GM21786 (cell line): Measurements from ENCODE around the gene BICDL2.

Experiments used
- ATAC-seq: cut with Tn5 transposase; IDR thresholded peaks from one replicate; pipeline ENCODE4 v1.9.1; 2021; ENCODE audit not compliant: unreplicated experiment

Gene BICDL2

DNA sequence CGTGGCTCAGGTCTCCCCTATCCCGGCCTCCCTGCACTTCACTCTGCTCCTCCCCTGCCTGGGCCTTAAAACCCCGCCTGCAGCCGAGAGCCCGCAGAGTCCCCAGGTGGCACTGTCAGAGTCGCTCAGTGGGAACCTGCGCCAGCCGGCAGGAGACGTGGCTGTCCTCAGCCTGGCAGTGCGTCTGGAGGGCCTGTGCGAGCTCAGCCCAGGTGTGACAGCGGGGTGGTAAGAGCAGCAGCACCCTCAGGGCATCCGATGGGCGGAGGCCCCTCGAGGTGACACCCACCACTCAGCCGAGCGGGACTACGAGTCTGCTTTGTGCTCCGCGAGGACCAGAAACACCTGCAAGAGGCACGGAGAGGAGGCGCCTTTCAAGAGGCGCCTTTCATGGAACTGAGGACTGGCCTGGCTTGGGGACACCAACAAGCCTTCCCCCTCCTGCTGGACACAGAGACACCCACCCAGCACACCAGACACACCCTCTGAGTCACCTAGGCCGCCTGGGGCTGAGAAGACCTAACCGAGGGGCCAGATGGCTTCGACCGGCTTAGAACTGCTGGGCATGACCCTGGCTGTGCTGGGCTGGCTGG lies 23.8 kb downstream of the BICDL2 start, which contains the start of gene CLDN9:
CLDN9 (plus strand) TSS at position 96 of the 593 bp plus-strand sequence; CDS start at position 536, 440 bp downstream.
- ATAC-seq = no peak

DNA sequence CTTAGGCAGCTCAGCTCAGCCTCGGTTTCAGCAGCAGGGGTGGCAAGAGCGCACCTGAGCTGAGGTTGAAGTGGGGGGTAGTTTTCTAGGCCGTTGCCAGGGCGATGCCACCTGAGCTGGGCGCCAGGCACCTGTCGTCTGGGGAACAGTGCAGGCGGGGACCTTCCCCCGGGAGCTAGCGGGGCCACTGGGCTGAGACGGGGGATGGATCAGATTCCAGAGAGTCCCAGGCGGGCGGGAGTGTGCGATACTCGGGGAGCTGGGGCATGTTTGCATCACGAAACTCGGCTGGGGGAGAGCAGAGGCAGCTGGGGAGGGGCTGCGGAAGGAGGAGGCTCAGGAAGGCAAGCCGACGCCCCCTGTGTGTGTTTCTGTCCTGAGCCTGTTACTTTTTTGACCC lies 24.5 kb downstream of the BICDL2 start:
- no peak for ATAC-seq

DNA sequence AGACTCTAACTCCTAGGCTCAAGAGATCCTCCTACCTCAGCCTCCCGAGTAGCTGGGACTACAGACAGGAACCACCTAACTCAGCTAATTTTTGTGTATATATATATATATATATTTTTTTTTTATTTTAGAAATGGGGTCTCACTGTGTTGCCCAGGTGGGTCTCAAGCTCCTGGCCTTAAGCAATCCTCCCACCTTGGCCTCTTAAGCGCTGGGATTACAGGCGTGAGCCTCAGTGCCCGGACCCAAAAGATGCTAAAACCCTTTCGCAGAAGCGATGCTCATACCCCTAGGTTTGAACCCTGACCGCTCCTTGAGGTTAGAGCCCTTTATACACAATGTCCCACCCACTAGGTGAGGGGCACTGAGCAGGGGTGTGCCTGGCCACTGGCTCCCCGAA lies 26.2 kb downstream of the BICDL2 start:
- ATAC-seq = no peak

DNA sequence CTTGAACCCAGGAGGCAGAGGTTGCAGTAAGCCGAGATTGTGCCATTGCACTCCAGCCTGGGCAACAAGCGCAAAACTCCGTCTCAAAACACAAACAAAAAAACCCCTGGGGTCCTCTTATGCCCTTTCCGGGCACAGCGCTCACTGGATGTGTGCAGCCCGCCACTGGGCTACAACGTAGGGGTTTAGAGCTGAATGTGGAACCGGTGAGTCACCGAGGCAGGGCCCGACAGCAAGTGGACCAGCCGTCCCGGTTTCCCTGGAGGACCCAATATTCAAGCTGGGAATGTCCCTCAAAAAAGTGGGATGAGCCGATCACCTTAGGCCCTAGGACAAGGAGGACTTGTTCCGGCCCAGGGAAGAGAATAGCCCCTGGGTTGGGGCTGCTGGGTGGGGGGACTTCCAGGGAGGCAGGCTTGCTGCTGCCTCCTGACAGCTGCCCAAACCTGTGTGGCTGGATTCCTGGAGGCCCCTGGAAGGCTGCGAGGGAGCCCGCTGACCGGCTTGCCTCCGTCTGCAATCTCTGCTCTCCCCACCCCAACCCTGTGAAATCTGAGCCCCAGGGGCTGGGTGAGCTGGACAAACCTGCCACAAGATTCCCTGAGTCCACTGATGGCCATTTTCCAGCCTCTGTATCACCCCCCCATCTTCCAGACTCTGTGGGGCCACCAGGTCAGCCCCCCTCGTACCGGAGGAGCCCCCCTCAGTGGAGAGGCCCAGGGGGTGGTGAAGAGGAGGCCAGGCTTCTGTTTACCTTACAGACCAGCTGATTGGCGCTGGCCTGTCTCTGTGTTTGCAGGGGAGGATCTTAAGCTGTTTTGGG lies 27.0 kb downstream of the BICDL2 start:
- ATAC-seq = no peak

DNA sequence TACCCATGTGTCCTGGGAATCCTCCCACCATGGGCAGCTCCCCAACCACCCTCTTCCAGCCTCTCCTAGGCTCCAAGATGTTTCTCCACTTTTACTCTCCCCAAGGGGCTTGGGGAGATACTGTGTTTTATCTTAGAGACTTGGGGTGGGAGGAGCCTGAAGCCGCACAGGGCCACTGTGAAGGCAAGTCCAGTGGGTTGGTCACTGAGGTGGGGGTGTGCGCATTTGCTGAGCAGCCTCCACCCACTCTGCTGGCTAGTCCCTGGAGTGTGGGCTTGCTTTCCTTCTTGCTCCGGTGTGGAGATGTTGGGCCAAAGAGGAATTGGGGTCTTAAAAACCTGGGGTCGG lies 28.1 kb downstream of the BICDL2 start:
- no peak for ATAC-seq

DNA sequence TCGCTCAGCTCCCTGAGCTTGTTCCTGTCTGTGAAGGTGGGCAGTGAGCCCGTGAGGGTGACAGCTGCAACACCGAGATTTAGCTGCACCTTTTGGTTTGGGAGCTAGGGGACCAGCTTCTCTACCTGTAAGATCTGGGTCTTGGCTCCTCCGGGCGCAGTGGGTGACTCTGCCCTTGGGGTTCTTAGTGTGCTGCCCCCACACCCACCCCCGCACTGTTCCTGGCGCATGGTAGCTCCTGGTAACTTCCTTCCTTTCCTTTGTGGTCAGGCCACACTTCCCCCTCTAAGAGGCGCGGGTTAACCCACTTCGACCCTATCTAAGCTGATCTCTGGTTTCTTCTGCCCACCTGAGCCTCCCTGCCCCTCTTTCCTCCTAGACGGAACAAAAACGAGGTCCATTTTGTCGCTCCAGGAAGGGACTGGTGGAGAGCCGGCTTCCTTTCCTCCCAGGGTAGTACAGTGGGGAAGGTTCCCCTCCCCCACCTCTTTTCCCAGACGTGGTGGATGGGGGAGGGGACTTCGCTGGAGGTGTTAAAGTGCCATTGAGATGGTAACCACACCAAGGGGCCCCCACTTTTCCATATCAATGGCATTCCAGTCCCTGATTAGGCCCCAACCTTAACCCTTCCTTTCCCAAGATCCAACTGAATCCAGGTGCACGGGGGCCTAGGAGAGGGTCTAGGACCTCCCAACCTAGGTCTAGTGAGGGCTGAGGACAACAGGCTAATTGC lies 28.6 kb downstream of the BICDL2 start:
- no peak for ATAC-seq

DNA sequence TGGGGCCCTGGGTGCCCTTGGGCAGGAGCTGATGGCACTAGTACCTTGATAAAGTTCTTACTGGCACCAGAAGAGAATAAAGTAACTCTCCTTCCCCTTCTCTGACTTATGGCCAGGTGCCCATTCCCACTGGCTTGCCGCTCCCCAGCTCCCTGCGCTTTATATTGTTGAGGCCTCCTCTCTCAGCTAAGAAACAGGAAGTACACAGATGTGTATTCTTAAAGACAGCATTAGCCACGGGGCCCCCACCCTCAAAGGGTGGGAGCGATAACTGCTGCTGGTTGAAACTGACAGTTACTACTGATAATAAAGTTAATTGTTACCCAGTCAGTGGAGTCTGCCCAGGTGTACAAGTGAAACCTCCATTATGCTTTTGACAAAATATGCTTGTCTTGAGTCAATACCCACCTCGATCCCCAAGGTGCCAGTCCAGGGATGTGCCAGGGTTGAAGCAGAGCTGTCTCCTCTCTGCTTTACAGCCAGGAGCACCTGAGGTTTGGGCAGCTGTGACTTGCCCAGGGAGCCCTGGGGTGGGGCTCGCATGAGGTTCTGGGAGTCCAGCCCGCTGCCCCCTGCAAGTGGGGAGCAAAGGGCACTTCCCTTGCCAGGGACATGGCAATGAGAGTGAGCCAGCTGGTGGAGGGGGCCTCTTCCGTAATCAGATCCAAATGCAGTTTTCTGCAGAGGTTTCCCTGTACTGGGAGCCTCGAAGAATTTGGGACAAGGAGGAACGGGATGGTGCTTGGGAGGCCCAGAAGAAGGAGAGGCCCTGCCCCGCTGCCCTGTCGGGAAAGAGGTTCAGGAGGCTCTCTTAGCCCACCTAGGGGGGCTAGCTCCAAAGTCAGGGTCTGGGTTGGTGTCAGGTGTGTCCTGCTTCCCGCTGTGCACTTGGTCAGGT lies 29.4 kb downstream of the BICDL2 start:
- no peak for ATAC-seq

DNA sequence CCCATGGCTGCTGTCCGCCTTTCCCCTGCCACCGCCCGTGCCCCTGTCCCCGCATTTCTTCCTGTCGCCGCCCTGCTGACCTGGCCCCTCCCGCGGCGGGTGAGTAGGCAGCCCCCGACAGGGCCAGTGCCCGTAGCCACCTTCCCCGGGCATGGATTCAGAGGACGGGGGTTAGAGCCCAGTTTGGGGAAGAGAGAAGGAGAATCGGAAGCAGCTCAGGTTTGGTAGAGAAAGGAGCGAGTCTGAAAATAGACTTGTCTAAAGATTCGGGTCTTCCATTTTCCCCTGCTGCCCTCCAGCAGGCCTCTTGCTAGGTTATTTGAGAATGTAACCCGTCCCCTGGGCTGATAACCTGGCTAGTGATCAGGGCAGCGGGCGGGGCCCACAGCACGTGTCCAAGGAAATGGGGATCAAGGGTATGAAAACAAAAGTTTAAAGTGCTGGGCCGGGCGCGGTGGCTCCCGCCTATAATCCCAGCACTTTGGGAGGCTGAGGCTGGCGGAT lies 31.9 kb downstream of the BICDL2 start:
- ATAC-seq = no peak

DNA sequence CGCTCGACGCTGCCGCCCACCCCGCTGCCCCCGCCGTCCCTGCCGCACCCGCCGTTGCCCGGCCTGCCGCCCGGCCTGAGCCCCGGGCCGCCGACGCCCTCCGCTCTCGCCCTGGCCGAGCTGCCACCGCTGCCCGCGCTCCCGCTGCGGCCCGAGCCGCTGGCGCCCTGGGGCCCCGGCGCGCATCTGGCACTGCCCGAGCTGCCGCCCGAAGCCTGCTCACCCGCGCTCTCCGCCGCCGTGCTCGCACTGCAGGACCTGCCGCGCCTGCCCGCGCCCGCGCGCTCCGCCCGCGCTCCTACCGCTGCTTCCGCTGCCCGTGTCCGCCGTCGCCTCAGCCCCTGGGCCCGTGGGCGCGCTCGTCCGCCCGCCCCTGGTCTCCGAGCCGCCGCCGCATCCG lies 32.4 kb downstream of the BICDL2 start:
- ATAC-seq = no peak

DNA sequence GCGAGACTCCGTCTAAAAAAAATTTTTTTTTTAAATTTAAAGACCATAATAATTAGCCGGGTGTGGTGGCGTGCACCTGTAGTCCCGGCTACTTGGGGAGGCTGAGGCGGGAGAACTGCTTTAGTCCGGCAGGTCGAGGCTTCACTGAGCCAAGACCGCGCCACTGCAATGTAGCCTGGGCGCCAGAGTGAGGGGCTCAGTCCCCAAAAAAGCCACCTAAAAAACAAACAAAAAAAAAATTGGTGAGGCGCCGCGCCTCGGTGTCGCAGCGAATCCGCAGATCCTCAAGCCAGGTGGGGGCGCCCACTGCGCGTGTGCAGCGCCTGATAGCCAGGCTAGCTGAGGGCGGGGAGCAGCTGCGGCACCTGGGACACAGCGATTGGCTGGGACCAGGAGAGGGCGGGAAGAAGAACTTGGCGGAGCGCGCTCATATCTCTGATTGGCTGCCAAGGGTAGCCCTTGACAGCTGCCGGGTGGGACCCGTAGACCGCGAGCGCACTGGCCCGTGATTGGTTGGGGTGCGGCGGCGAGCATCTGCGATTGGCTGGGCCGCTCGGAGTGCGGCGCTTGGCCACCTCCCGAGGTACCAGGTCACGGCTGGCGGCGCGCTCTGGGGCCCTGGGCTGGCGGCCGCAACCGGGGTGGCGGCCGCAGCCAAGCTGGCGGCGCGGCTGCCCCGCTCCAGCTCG lies 33.0 kb downstream of the BICDL2 start:
- ATAC-seq = peak; percentile 98

DNA sequence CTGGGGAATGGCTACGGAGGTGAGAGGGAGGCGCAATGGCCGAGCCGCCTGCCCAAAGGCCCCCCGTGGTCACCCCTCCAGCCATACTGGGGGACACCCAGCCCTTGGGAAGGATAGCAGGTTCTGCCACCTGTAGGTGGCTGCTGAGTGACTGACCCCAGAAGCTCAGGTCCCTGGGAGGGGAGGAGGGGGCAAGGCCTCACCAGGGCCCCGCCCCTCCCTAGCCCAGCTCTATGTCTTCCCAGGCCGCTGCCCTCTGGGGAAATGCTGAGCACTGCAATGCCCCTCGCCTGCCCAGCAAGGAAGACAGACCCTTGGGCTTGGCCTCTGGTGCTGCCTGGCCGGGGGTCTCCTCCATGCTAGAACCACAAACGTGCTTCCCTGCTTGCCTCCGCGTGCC lies 35.4 kb downstream of the BICDL2 start:
- ATAC-seq = no peak

DNA sequence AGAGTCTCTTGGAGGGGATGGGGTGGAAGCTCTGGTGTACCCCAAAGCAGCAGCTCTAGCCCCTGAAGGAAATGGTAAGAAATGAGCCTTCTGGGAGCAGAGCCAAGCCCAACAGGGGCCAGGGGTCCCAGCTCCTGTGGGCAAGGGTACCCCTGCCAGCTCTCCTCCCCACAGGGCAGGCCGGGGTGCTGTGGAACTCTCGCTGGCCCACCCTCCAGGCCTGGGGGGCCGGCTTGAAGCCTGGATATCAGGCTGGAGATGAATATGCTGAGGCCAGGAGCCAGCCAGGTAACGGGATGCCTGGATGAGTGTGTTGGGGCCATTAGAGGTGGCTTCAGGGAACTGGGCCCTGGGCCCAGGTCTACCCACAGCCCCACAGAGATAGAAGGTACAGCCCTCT lies 36.2 kb downstream of the BICDL2 start:
- ATAC-seq = no peak

DNA sequence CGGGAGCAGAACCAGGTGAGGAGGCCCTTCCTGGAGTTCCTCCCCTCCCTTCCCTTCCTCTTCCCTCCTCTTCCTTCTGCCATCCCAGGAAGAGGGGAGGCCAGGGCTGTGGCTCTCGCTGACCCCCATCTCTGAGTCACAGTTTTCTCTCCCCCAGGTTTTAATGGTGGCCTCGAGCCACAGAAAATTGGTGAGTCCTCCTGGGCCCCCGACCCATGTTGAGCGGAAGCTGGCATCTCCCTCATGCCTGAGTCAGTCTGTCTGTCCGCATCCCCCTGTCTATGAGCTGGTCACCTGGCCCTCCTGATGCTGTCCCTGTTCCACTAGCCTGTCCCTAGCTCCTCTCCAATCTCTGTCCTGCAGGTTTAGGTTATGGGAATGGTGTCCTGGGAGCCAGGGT lies 36.8 kb downstream of the BICDL2 start:
- ATAC-seq = no peak

DNA sequence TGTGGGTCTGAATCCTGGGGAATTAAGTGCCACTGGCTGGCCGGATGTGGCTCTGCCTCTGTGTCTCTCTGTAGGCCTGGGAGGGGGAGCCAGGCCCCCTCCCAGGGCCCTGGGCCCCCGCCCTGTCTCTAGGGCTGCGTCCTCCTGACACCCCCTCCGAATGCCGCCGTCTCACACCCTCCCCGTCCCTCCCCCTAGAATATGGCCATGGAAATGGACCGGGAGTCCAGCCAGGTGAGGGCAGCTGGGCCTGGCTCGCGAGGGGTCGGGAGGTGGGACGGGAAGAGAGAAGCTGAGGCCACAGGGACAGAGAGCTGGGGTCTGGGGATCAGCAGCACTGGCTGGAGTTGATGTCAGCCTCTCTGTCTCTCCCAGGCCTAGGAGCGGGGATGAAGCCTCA lies 40.4 kb downstream of the BICDL2 start:
- ATAC-seq = no peak

DNA sequence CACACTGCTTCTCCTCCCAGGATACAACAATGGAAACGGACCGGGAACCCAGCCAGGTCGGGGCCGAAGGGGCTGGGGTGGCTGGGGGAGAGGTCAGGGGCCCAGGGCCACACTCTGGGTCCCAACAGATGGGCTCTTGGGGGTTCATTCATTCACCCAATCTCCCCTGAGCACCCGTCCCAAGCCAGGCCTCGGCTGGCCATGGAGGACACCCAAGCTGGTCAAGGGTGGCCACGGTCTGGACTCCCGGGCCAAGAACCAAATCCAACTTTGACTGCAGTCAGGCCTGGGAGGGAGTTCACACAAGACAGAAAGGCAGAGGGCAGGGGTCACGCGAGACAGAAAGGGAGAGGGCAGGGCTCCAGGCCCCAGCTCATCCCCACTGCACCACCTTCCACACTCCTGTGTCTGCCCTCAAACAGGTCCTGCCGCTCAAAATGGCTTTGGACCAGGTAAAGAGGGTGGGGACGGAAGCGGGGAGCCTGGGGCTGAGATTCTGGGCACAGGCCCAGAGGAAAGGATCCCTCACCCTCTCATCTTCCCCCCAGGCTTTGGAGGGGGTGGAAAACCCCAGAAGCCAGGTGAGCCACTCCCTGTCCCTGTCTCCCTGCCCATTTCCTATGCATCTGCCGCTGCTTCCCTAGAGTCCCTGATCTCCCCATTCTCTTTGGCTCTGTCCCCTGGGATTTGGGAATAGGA lies 44.2 kb downstream of the BICDL2 start:
- ATAC-seq = no peak

DNA sequence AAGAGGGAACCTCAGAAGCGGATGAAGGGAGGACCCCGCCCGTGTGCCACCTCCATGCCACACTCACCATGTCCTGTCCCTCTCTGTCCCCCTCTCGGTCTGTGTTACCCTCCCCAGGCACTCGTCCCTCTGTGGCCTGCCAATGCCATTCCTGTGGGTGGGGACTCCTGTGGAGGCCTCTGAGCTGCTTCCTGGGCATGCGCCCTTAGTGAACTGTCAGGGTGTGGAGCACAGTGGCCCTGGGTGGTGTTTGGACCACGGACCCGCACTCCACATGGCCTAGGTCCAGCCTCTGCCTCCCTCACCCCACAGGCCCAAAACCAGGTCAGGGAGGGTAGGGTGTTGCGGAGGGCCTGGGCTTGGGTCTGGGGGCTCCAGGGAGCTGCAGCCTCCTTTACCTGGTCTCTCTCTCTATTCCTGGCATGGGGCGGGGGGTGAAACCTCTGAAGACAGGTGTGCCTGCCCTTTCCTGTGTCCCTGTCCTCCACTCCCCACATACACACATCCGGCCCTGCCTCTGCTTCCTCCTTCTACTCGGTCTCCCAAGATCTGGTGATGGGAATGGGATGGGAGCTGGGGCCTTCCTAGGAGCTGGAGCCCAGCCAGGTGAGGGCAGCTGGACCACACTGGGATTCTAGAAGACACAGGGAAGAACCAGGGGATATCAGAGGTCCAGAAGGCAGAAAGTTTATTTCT lies 45.0 kb downstream of the BICDL2 start:
- no peak for ATAC-seq

DNA sequence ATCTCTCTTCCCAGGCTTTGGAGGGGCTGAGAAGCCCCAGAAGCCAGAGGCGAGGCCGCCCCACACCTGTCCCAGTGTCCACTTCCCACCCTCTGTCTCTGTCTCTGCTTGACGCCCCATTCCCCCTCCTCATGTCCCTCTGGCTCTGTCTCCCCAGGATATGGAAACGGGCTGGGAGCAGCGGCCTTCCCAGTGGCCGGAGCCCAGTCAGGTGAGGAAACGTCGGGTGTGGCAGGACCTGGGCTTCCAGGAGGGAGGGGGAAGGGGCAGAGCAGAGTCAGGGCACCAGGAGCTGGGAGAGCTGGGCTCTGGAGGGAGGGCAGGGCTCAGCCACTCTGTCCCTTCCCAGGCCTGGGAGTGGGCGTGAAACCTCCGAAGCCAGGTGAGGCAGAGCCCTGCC lies 45.9 kb downstream of the BICDL2 start:
- ATAC-seq = no peak

DNA sequence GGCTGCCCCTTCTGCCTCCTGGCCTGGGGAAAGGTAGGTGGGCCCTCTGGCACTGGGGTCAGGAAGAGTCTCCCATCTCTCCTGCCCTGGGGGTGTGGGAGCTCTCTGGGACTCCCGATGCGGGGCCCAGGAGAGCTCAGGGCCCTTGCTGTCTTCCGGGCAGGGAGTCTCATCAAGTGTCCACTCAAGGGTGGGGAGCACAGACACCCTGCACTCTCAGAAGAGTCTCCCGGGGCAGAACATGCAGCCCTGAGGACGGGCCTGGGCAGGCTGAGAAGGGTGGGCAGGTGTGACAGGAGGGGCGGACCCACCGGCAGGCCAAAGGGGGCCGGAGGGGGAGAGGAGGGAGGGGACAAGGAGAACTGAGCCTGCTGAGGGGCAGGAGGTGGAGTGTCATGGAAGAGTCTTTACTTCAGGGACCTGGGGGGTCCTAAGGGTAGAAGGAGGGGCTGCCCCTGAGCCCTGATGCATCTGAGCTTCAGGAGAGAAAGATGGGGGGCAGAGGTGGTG lies 48.1 kb downstream of the BICDL2 start:
- ATAC-seq = no peak

DNA sequence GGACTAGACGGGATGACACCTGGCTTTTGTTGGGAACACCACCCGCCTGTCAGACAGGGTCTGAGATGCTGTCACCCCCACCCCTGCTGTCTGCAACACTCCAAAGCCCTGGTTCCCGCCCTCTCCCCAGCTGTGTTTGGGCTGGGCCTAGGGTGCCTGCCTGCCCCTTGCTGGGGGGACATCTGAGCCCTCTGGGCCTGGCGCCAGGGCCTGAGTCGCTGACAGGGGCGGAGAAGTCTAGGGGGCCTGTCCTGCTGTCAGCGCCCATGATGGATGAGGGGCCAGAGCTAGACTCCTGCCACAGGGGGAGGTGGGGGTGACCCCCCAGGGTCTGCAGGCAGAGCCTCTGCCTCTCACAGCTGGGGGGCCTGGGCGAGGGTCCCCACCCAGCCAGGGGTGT lies 48.9 kb downstream of the BICDL2 start:
- ATAC-seq = no peak
